GM23338 (cell line): Measurements from ENCODE around the gene XRCC6. TPM values are rescaled to one million over a fixed set of nuclear protein-coding genes. Genes with fewer than 3 reads are reported as not detected.

ENCODE experiments used
- ATAC-seq: fragments of 200-7000 bp; cut with Tn5 transposase; 3 replicates; pipeline ENCODE4 v1.9.1; 2020
- DNase-seq: peaks from one replicate; pipeline ENCODE4 v3.0.0-alpha.2; 2015; ENCODE audit warnings: low spot score
- H2AFZ ChIP-seq: fragments of 200-600 bp; sonication (generic); 2 replicates; pipeline ENCODE4 v1.8.0; 2016; ENCODE audit warnings: antibody characterized with exemption, mild to moderate bottlenecking, moderate library complexity
- H3F3A ChIP-seq: fragments of 200-600 bp; sonication (generic); replicated peaks from 2 replicates; pipeline ENCODE4 v1.8.0; 2017; ENCODE audit warnings: antibody characterized with exemption, mixed run types, low read depth
- H3K27ac ChIP-seq: fragments of 200-600 bp; sonication (generic); 2 replicates; pipeline ENCODE4 v1.6.1; 2016; ENCODE audit warnings: low read depth
- H3K27me3 ChIP-seq: fragments of 200-600 bp; sonication (generic); 2 replicates; pipeline ENCODE4 v1.8.0; 2016; ENCODE audit warnings: mild to moderate bottlenecking, mixed run types, moderate library complexity; ENCODE audit not compliant: insufficient read depth
- H3K36me3 ChIP-seq: fragments of 200-600 bp; sonication (generic); 2 replicates; pipeline ENCODE4 v1.8.0; 2016; ENCODE audit warnings: mild to moderate bottlenecking; ENCODE audit not compliant: insufficient read depth
- H3K4me1 ChIP-seq: fragments of 200-600 bp; sonication (generic); 2 replicates; pipeline ENCODE4 v1.8.0; 2016; ENCODE audit warnings: mild to moderate bottlenecking, moderate library complexity; ENCODE audit not compliant: insufficient read depth
- H3K4me2 ChIP-seq: fragments of 200-600 bp; sonication (generic); 2 replicates; pipeline ENCODE4 v1.7.1; 2017; ENCODE audit warnings: mixed run types
- H3K4me3 ChIP-seq: fragments of 200-600 bp; sonication (generic); 2 replicates; pipeline ENCODE4 v1.6.1; 2016; ENCODE audit warnings: mixed run types
- H3K79me2 ChIP-seq: fragments of 200-600 bp; sonication (generic); replicated peaks from 2 replicates; pipeline ENCODE4 v1.8.0; 2017; ENCODE audit warnings: mild to moderate bottlenecking; ENCODE audit not compliant: insufficient read depth
- H3K9me2 ChIP-seq: fragments of 200-600 bp; sonication (generic); 2 replicates; pipeline ENCODE4 v1.8.0; 2017; ENCODE audit not compliant: insufficient read depth
- H4K20me1 ChIP-seq: fragments of 200-600 bp; sonication (generic); replicated peaks from 2 replicates; pipeline ENCODE4 v1.8.0; 2017; ENCODE audit warnings: mild to moderate bottlenecking; ENCODE audit not compliant: insufficient read depth
- H3K27ac Mint-ChIP-seq: 2 replicates; pipeline ENCODE4 v1.8.0; 2020; ENCODE audit warnings: inconsistent platforms, mild to moderate bottlenecking, moderate library complexity, mixed read lengths
- H3K27me3 Mint-ChIP-seq: 3 replicates; pipeline ENCODE4 v1.8.0; 2022; ENCODE audit warnings: low read depth, mild to moderate bottlenecking, moderate library complexity, mixed read lengths, inconsistent platforms; ENCODE audit not compliant: insufficient read depth, poor library complexity
- H3K36me3 Mint-ChIP-seq: 3 replicates; pipeline ENCODE4 v1.8.0; 2021; ENCODE audit warnings: low read depth, mild to moderate bottlenecking, inconsistent platforms, moderate library complexity, mixed read lengths
- H3K4me1 Mint-ChIP-seq: 3 replicates; pipeline ENCODE4 v1.8.0; 2020; ENCODE audit warnings: mild to moderate bottlenecking, inconsistent platforms, mixed read lengths
- H3K4me3 Mint-ChIP-seq: 3 replicates; pipeline ENCODE4 v1.8.0; 2021; ENCODE audit warnings: moderate library complexity, mild to moderate bottlenecking, inconsistent platforms, mixed read lengths
- H3K9me3 Mint-ChIP-seq: 3 replicates; pipeline ENCODE4 v1.8.0; 2020; ENCODE audit warnings: moderate library complexity, mild to moderate bottlenecking, inconsistent platforms, mixed read lengths
- CREB1 ChIP-seq: fragments of 250-450 bp; sonication (Bioruptor Pico); IDR thresholded peaks from 2 replicates; pipeline ENCODE4 v1.5.0; 2020; ENCODE audit warnings: low read depth, mild to moderate bottlenecking, moderate library complexity
- CTCF ChIP-seq, 2 experiments: fragments of 200-600 bp in 1 of 2; sonication (generic) in 1 of 2; conservative IDR thresholded peaks; 2 replicates each; pipeline versions ENCODE4 v1.5.1 to v1.6.1; 2016 to 2017; ENCODE audit warnings: antibody characterized with exemption in 2 of 2, low read depth in 2 of 2, mild to moderate bottlenecking in 2 of 2, moderate library complexity in 1 of 2
- ETS1 ChIP-seq: IDR thresholded peaks from 2 replicates; pipeline ENCODE4 v1.6.1; 2016; ENCODE audit warnings: antibody characterized with exemption
- EZH2 ChIP-seq: fragments of 200-600 bp; sonication (generic); IDR thresholded peaks from one replicate; pipeline ENCODE4 v1.8.0; 2017; ENCODE audit warnings: antibody characterized with exemption, mild to moderate bottlenecking, low read depth; ENCODE audit not compliant: unreplicated experiment
- EZH2phosphoT487 ChIP-seq: fragments of 200-600 bp; sonication (generic); IDR thresholded peaks from one replicate; pipeline ENCODE4 v1.8.1; 2018; ENCODE audit warnings: antibody characterized with exemption; ENCODE audit not compliant: unreplicated experiment
- JUNB ChIP-seq: IDR thresholded peaks from one replicate; pipeline ENCODE4 v1.6.1; 2016; ENCODE audit warnings: antibody characterized with exemption; ENCODE audit not compliant: unreplicated experiment
- NANOG ChIP-seq: IDR thresholded peaks from 2 replicates; pipeline ENCODE4 v1.6.1; 2016; ENCODE audit warnings: antibody characterized with exemption, borderline replicate concordance
- POLR2AphosphoS5 ChIP-seq: IDR thresholded peaks from 2 replicates; pipeline ENCODE4 v1.6.1; 2016; ENCODE audit warnings: antibody characterized with exemption, low read depth
- REST ChIP-seq: IDR thresholded peaks from one replicate; pipeline ENCODE4 v1.6.1; 2018; ENCODE audit warnings: antibody characterized with exemption; ENCODE audit not compliant: unreplicated experiment
- STAT1 ChIP-seq: IDR thresholded peaks from one replicate; pipeline ENCODE4 v1.6.1; 2016; ENCODE audit warnings: antibody characterized with exemption; ENCODE audit not compliant: unreplicated experiment
- ZNF114 ChIP-seq: fragments of 250-450 bp; sonication (Bioruptor Pico); IDR thresholded peaks from 2 replicates; pipeline ENCODE4 v1.5.0; 2020; ENCODE audit warnings: mild to moderate bottlenecking, moderate library complexity
- ZNF331 ChIP-seq: fragments of 250-450 bp; sonication (Bioruptor Pico); IDR thresholded peaks from 2 replicates; pipeline ENCODE4 v1.5.0; 2020; ENCODE audit warnings: low read depth, mild to moderate bottlenecking, moderate library complexity
- polyA plus RNA-seq: library from polyadenylated mRNA; unstranded; fragments of >200 nt; fragmentation: Nextera tagmentation; extraction: Ambion mirVana; gene quantifications from 2 replicates; pipeline ENCODE4 v1.2.1, GENCODE V29; 2016
- total RNA-seq: library from RNA; depleted of rRNA; stranded (reverse); fragments of >200 nt; shearing (Covaris generic); gene quantifications from 2 replicates; pipeline ENCODE4 v1.2.3, GENCODE V29; 2014
- TF ChIP-seq, protein P1 (sequence below): fragments of 250-450 bp; sonication (Bioruptor Pico); IDR thresholded peaks from 2 replicates; pipeline ENCODE4 v1.5.0; 2020; ENCODE audit warnings: mild to moderate bottlenecking, moderate library complexity

The XRCC6 gene
- total and polyA plus RNA-seq, 2 experiments from 2014 or later = 351 to 498 TPM

- TF ChIP-seq REST (no peak), JUNB (no peak), ZNF331 (CRISPR knock-in tag) (no peak), CTCF (conservative IDR thresholded peaks at IDR 0.05; ENCODE audit: low read depth in 2 of 2) (no peak), NANOG (no peak), EZH2phosphoT487 (no peak), EZH2 (no peak), POLR2AphosphoS5 (no peak), ETS1 (no peak), CREB1 (CRISPR knock-in tag) (no peak), STAT1 (no peak), ZNF114 (CRISPR knock-in tag) (no peak)
- TF ChIP-seq, protein P1, sequence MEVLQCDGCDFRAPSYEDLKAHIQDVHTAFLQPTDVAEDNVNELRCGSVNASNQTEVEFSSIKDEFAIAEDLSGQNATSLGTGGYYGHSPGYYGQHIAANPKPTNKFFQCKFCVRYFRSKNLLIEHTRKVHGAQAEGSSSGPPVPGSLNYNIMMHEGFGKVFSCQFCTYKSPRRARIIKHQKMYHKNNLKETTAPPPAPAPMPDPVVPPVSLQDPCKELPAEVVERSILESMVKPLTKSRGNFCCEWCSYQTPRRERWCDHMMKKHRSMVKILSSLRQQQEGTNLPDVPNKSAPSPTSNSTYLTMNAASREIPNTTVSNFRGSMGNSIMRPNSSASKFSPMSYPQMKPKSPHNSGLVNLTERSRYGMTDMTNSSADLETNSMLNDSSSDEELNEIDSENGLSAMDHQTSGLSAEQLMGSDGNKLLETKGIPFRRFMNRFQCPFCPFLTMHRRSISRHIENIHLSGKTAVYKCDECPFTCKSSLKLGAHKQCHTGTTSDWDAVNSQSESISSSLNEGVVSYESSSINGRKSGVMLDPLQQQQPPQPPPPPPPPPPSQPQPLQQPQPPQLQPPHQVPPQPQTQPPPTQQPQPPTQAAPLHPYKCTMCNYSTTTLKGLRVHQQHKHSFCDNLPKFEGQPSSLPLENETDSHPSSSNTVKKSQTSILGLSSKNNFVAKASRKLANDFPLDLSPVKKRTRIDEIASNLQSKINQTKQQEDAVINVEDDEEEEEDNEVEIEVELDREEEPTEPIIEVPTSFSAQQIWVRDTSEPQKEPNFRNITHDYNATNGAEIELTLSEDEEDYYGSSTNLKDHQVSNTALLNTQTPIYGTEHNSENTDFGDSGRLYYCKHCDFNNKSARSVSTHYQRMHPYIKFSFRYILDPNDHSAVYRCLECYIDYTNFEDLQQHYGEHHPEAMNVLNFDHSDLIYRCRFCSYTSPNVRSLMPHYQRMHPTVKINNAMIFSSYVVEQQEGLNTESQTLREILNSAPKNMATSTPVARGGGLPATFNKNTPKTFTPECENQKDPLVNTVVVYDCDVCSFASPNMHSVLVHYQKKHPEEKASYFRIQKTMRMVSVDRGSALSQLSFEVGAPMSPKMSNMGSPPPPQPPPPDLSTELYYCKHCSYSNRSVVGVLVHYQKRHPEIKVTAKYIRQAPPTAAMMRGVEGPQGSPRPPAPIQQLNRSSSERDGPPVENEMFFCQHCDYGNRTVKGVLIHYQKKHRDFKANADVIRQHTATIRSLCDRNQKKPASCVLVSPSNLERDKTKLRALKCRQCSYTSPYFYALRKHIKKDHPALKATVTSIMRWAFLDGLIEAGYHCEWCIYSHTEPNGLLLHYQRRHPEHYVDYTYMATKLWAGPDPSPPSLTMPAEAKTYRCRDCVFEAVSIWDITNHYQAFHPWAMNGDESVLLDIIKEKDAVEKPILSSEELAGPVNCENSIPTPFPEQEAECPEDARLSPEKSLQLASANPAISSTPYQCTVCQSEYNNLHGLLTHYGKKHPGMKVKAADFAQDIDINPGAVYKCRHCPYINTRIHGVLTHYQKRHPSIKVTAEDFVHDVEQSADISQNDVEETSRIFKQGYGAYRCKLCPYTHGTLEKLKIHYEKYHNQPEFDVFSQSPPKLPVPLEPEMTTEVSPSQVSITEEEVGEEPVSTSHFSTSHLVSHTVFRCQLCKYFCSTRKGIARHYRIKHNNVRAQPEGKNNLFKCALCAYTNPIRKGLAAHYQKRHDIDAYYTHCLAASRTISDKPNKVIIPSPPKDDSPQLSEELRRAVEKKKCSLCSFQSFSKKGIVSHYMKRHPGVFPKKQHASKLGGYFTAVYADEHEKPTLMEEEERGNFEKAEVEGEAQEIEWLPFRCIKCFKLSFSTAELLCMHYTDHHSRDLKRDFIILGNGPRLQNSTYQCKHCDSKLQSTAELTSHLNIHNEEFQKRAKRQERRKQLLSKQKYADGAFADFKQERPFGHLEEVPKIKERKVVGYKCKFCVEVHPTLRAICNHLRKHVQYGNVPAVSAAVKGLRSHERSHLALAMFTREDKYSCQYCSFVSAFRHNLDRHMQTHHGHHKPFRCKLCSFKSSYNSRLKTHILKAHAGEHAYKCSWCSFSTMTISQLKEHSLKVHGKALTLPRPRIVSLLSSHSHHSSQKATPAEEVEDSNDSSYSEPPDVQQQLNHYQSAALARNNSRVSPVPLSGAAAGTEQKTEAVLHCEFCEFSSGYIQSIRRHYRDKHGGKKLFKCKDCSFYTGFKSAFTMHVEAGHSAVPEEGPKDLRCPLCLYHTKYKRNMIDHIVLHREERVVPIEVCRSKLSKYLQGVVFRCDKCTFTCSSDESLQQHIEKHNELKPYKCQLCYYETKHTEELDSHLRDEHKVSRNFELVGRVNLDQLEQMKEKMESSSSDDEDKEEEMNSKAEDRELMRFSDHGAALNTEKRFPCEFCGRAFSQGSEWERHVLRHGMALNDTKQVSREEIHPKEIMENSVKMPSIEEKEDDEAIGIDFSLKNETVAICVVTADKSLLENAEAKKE (CRISPR knock-in tag) = no peak
- Histone ChIP-seq H3K27ac (no peak overlapping the region), H3F3A (no peaks in the 10 kb centered on the region), H3K4me3 (no peak overlapping the region), H3K36me3 (no peaks in the 10 kb centered on the region), H3K4me2 (no peak overlapping the region), H3K27me3 (no peaks in the 10 kb centered on the region), H3K4me1 (no peaks in the 10 kb centered on the region), H3K9me2 (no peaks in the 10 kb centered on the region), H2AFZ (no peak overlapping the region), H4K20me1 (no peaks in the 10 kb centered on the region; the same call in 1 of the 2 replicates), H3K79me2 (no peaks in the 10 kb centered on the region)
- peaks cover 15% of the 10 kb centered on the region for H3K27me3 Mint-ChIP-seq
- ATAC-seq = no peak
- H3K36me3 Mint-ChIP-seq = peaks cover 5% of the 10 kb centered on the region; the same call in 2 of the 3 replicates
- no peak overlapping the region for H3K27ac Mint-ChIP-seq
- no peak overlapping the region; the same call in 2 of the 3 replicates for H3K4me3 Mint-ChIP-seq
- no peak for DNase-seq
- H3K9me3 Mint-ChIP-seq = no peaks in the 10 kb centered on the region
- peaks cover 3% of the 10 kb centered on the region; the same call in 1 of the 3 replicates for H3K4me1 Mint-ChIP-seq
Observed at GRCh38 chr22:41578818-41579217, 42.3 kb upstream of the XRCC6 start.
